SK-N-SH treated with all-trans-retinoic acid at 6 μM for 48 hours (cell line): ENCODE measurements around the gene PFN2.

Source experiments
- ATAC-seq: fragments of 200-7000 bp; cut with Tn5 transposase; 3 replicates; pipeline ENCODE4 v1.9.1; 2020; ENCODE audit warnings: mild to moderate bottlenecking, moderate library complexity
- ARNTL ChIP-seq: fragments of 450-650 bp; formaldehyde crosslinking; IDR thresholded peaks from 2 replicates; pipeline ENCODE4 v1.5.0; 2020; ENCODE audit warnings: low read depth, mild to moderate bottlenecking, moderate library complexity, borderline replicate concordance
- BACH2 ChIP-seq: fragments of 250-450 bp; sonication (Bioruptor Pico); IDR thresholded peaks from 2 replicates; pipeline ENCODE4 v1.9.0; 2021; ENCODE audit warnings: mild to moderate bottlenecking, borderline replicate concordance
- CSRNP3 ChIP-seq: fragments of 250-450 bp; sonication (Bioruptor Pico); IDR thresholded peaks from 2 replicates; pipeline ENCODE4 v1.5.1; 2021; ENCODE audit warnings: mild to moderate bottlenecking, moderate library complexity
- ESRRG ChIP-seq: fragments of 250-450 bp; sonication (Bioruptor Pico); IDR thresholded peaks from 2 replicates; pipeline ENCODE4 v1.6.1; 2021; ENCODE audit warnings: mild to moderate bottlenecking
- GLIS3 ChIP-seq: fragments of 250-450 bp; sonication (Bioruptor Pico); IDR thresholded peaks from 2 replicates; pipeline ENCODE4 v1.5.0; 2020; ENCODE audit warnings: mild to moderate bottlenecking, moderate library complexity
- ISL1 ChIP-seq: fragments of 250-450 bp; sonication (Bioruptor Pico); IDR thresholded peaks from 2 replicates; pipeline ENCODE4 v2.1.2; 2022; ENCODE audit warnings: mild to moderate bottlenecking, moderate library complexity
- OSR1 ChIP-seq: fragments of 250-450 bp; sonication (Bioruptor Pico); IDR thresholded peaks from 2 replicates; pipeline ENCODE4 v1.8.0; 2022; ENCODE audit warnings: moderate library complexity, mild to moderate bottlenecking, inconsistent platforms
- RARB ChIP-seq: fragments of 250-450 bp; sonication (Bioruptor Pico); IDR thresholded peaks from 2 replicates; pipeline ENCODE4 v1.8.0; 2021; ENCODE audit warnings: mild to moderate bottlenecking, moderate library complexity
- SNAI2 ChIP-seq: fragments of 250-450 bp; sonication (Bioruptor Pico); IDR thresholded peaks from 2 replicates; pipeline ENCODE4 v1.5.0; 2020; ENCODE audit warnings: mild to moderate bottlenecking, moderate library complexity
- TCF4 ChIP-seq: fragments of 250-450 bp; sonication (Bioruptor Pico); IDR thresholded peaks from 2 replicates; pipeline ENCODE4 v1.8.0; 2021; ENCODE audit warnings: mild to moderate bottlenecking, moderate library complexity, borderline replicate concordance
- TOX ChIP-seq: fragments of 250-450 bp; sonication (Bioruptor Pico); IDR thresholded peaks from 2 replicates; pipeline ENCODE4 v1.8.0; 2021; ENCODE audit warnings: mild to moderate bottlenecking, moderate library complexity, borderline replicate concordance
- TSHZ2 ChIP-seq: fragments of 250-450 bp; sonication (Bioruptor Pico); IDR thresholded peaks from 2 replicates; pipeline ENCODE4 v1.5.0; 2020; ENCODE audit warnings: mild to moderate bottlenecking, moderate library complexity
- ZC3H10 ChIP-seq: fragments of 250-450 bp; sonication (Bioruptor Pico); IDR thresholded peaks from 2 replicates; pipeline ENCODE4 v1.5.1; 2021; ENCODE audit warnings: mild to moderate bottlenecking, moderate library complexity
- ZFP3 ChIP-seq: fragments of 250-450 bp; sonication (Bioruptor Pico); IDR thresholded peaks from 2 replicates; pipeline ENCODE4 v1.5.0; 2020; ENCODE audit warnings: mild to moderate bottlenecking, moderate library complexity
- ZFP30 ChIP-seq: fragments of 450-650 bp; formaldehyde crosslinking; IDR thresholded peaks from 2 replicates; pipeline ENCODE4 v1.5.0; 2022; ENCODE audit warnings: mild to moderate bottlenecking, moderate library complexity
- ZNF565 ChIP-seq: fragments of 450-650 bp; formaldehyde crosslinking; conservative IDR thresholded peaks from 2 replicates; pipeline ENCODE4 v1.5.0; 2020; ENCODE audit warnings: low read depth, mild to moderate bottlenecking, moderate library complexity
- ZNF70 ChIP-seq: fragments of 450-650 bp; formaldehyde crosslinking; IDR thresholded peaks from 2 replicates; pipeline ENCODE4 v1.5.0; 2020; ENCODE audit warnings: mild to moderate bottlenecking, moderate library complexity
- ZNF8 ChIP-seq: fragments of 450-650 bp; formaldehyde crosslinking; IDR thresholded peaks from 2 replicates; pipeline ENCODE4 v1.5.0; 2020; ENCODE audit warnings: mild to moderate bottlenecking, moderate library complexity
- TF ChIP-seq, protein P1 (sequence below): fragments of 250-450 bp; sonication (Bioruptor Pico); IDR thresholded peaks from 2 replicates; pipeline ENCODE4 v1.5.1; 2020; ENCODE audit warnings: low read depth, mild to moderate bottlenecking, moderate library complexity
- TF ChIP-seq, protein P2 (sequence below): fragments of 250-450 bp; sonication (Bioruptor Pico); IDR thresholded peaks from 2 replicates; pipeline ENCODE4 v1.8.0; 2020; ENCODE audit warnings: mild to moderate bottlenecking, moderate library complexity, borderline replicate concordance
- TF ChIP-seq, protein P3 (sequence below): fragments of 250-450 bp; sonication (Bioruptor Pico); IDR thresholded peaks from 2 replicates; pipeline ENCODE4 v1.8.0; 2021; ENCODE audit warnings: low read depth, mild to moderate bottlenecking, moderate library complexity, borderline replicate concordance

The PFN2 gene

GRCh38 chr3:149977386-149977785 lies 6.7 kb upstream of the PFN2 start:
- ATAC-seq, result peak; percentile 61
- TF ChIP-seq ISL1 (CRISPR knock-in tag) (peak; percentile 86), ZC3H10 (CRISPR knock-in tag) (no peak)
- TF ChIP-seq, protein P1, sequence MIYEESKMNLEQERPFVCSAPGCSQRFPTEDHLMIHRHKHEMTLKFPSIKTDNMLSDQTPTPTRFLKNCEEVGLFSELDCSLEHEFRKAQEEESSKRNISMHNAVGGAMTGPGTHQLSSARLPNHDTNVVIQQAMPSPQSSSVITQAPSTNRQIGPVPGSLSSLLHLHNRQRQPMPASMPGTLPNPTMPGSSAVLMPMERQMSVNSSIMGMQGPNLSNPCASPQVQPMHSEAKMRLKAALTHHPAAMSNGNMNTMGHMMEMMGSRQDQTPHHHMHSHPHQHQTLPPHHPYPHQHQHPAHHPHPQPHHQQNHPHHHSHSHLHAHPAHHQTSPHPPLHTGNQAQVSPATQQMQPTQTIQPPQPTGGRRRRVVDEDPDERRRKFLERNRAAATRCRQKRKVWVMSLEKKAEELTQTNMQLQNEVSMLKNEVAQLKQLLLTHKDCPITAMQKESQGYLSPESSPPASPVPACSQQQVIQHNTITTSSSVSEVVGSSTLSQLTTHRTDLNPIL (CRISPR knock-in tag), result no peak
- TF ChIP-seq, protein P2, sequence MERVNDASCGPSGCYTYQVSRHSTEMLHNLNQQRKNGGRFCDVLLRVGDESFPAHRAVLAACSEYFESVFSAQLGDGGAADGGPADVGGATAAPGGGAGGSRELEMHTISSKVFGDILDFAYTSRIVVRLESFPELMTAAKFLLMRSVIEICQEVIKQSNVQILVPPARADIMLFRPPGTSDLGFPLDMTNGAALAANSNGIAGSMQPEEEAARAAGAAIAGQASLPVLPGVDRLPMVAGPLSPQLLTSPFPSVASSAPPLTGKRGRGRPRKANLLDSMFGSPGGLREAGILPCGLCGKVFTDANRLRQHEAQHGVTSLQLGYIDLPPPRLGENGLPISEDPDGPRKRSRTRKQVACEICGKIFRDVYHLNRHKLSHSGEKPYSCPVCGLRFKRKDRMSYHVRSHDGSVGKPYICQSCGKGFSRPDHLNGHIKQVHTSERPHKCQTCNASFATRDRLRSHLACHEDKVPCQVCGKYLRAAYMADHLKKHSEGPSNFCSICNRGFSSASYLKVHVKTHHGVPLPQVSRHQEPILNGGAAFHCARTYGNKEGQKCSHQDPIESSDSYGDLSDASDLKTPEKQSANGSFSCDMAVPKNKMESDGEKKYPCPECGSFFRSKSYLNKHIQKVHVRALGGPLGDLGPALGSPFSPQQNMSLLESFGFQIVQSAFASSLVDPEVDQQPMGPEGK (CRISPR knock-in tag), result peak; percentile 44; the same call in 1 of the 2 replicates
- TF ChIP-seq, all 23 proteins: peak for 2

- TF ChIP-seq TOX (CRISPR knock-in tag) (no peak), OSR1 (CRISPR knock-in tag) (no peak), ESRRG (no peak), RARB (CRISPR knock-in tag) (no peak), GLIS3 (CRISPR knock-in tag) (no peak), ZNF565 (CRISPR knock-in tag) (no peak), BACH2 (no peak), ZC3H10 (CRISPR knock-in tag) (no peak), CSRNP3 (no peak), SNAI2 (CRISPR knock-in tag) (no peak), ZNF70 (CRISPR knock-in tag) (no peak), TSHZ2 (no peak), ARNTL (no peak), ZNF8 (no peak)
- TF ChIP-seq, protein P3, sequence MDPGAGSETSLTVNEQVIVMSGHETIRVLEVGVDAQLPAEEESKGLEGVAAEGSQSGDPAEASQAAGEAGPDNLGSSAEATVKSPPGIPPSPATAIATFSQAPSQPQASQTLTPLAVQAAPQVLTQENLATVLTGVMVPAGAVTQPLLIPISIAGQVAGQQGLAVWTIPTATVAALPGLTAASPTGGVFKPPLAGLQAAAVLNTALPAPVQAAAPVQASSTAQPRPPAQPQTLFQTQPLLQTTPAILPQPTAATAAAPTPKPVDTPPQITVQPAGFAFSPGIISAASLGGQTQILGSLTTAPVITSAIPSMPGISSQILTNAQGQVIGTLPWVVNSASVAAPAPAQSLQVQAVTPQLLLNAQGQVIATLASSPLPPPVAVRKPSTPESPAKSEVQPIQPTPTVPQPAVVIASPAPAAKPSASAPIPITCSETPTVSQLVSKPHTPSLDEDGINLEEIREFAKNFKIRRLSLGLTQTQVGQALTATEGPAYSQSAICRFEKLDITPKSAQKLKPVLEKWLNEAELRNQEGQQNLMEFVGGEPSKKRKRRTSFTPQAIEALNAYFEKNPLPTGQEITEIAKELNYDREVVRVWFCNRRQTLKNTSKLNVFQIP (CRISPR knock-in tag), result no peak
- TF ChIP-seq, protein P2 (CRISPR knock-in tag), result no peak
- ATAC-seq, result no peak
Measured at GRCh38 chr3:149975919-149976318, 5.2 kb upstream of the PFN2 start.

DNA sequence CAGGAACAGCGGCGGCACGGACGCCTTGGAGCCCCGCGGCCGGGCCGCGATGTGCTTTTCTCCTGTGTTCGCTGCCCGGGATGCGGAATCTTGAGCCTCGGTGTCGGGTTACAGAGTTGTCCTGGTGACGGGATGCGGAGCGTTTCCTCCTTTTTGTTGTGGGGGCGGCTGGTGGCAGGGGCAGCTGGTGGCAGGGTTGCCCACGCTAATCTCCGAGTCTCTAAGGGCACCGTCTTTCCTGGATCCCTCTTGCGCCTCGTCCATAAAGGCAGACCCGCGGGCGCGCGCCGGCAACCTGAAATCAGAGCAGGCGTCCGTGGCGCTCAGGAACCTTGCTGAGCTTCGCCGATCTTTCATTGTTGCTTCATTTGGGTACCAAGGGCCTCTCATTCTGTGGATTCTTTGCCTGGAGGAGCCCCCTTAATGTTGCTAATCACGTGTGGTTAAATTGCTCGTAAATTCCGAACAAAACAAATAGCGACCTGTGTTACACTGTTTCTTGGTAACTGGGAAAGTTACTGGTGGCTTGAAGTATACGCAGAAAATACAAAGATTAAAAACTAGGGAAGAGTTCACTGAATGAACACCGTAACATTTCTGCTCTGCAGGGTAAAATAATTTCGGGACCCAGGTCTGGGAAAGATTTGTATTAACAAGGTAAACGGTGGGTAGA lies 844 bp upstream of the PFN2 start:
- ATAC-seq, result peak; percentile 40
- no peak for TF ChIP-seq ZFP30 (CRISPR knock-in tag)
- no peak for TF ChIP-seq ZNF565 (CRISPR knock-in tag)
- no peak for TF ChIP-seq ARNTL
- no peak for TF ChIP-seq BACH2
- no peak for TF ChIP-seq SNAI2 (CRISPR knock-in tag)
- TF ChIP-seq ZFP3, result no peak
- no peak for TF ChIP-seq TOX (CRISPR knock-in tag)
- no peak for TF ChIP-seq ZC3H10 (CRISPR knock-in tag)
- no peak for TF ChIP-seq ISL1 (CRISPR knock-in tag)
- TF ChIP-seq, protein P1 (CRISPR knock-in tag), result no peak
- no peak for TF ChIP-seq TCF4
- TF ChIP-seq, protein P3 (CRISPR knock-in tag), result no peak
- no peak for TF ChIP-seq OSR1 (CRISPR knock-in tag)
- no peak for TF ChIP-seq ZNF70 (CRISPR knock-in tag)
